LNCaP clone FGC (cell line): ENCODE measurements around the gene PPP3R1.
A peak's percentile ranks its signal among the peaks of the same experiment; 100 is the strongest.

Experiments
- DNase-seq: peaks from one replicate; pipeline ENCODE4 v3.0.0-alpha.2; 2011; ENCODE audit warnings: low read depth
- H3K4me3 ChIP-seq: 2 replicates; pipeline ENCODE4 v1.5.1; 2011; ENCODE audit warnings: mild to moderate bottlenecking, low read depth, low read length, control low read depth
- TF ChIP-seq, protein P1 (sequence below): IDR thresholded peaks from 2 replicates; pipeline ENCODE4 v1.5.1; 2012; ENCODE audit warnings: mild to moderate bottlenecking; ENCODE audit not compliant: control insufficient read depth, insufficient read depth; ENCODE audit errors: extremely low read depth

PPP3R1 gene

DNA sequence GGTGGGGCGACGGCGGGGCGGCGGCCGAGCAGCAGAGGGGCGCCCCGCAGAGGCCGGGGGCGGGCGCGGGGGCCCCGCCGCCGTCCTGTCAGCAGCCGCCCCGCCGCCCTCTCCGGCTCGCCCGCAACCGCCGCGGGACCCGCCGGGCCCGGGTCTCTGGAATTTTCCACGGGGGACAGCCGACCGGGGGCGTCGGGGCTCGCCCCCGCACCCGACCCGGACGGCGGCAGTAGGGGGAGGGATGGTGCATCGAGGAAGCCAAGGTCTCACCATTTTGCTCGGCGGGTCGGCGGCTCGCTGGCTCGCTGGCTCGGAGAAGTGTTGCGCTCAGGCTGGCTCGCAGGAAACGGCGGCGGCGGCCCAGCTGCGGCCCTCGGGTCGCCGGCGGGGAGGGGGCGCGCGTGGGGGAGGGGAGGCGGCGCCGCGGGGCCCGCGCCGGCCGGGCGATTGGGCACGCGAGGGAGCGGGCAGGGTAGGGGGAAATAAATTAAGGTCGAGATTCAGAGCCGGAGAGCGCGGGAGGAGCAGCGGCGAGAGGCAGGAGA is 405 bp downstream of the PPP3R1 start:
- no peak for DNase-seq

DNA sequence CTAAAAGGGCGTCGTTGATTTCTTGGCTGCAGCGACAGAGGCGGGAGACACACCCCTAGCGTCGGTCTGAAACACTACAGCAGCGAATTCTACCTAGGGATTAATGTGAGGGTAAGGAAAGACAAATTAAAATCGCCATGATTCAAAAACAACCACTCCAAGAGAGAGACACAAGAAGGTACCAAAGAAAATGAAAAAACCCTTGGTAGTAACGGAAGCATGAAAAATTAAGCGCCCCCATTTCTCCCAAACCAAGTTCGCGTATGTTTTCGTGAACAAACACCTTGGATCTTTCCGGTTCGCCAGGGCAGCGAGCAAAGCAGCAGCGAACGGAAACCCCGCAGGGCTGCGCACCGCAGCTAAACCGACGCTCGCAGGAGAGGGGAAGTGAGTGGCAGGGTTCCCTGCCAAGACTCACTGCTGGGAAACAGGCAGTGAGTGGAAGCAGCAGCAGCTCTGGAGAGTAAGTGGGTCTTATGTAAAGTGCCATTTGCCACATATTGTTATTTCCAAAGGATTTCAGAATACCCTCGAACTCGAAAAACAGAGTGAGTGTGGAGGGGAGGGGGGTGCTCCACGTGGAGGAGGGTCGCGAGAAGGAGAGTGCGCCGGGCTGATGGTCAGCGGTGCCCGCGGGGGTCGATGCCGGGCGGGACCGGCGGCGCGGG is 1.0 kb downstream of the PPP3R1 start:
- TF ChIP-seq, protein P1, sequence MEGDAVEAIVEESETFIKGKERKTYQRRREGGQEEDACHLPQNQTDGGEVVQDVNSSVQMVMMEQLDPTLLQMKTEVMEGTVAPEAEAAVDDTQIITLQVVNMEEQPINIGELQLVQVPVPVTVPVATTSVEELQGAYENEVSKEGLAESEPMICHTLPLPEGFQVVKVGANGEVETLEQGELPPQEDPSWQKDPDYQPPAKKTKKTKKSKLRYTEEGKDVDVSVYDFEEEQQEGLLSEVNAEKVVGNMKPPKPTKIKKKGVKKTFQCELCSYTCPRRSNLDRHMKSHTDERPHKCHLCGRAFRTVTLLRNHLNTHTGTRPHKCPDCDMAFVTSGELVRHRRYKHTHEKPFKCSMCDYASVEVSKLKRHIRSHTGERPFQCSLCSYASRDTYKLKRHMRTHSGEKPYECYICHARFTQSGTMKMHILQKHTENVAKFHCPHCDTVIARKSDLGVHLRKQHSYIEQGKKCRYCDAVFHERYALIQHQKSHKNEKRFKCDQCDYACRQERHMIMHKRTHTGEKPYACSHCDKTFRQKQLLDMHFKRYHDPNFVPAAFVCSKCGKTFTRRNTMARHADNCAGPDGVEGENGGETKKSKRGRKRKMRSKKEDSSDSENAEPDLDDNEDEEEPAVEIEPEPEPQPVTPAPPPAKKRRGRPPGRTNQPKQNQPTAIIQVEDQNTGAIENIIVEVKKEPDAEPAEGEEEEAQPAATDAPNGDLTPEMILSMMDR: peak; percentile 50
- DNase-seq: peak; percentile 15
- peak overlapping the region; percentile 78 for H3K4me3 ChIP-seq

More for the DNA sequence above, 405 bp downstream of the PPP3R1 start:
- peak overlapping the region; percentile 78 for H3K4me3 ChIP-seq
- TF ChIP-seq, protein P1: no peak

DNA sequence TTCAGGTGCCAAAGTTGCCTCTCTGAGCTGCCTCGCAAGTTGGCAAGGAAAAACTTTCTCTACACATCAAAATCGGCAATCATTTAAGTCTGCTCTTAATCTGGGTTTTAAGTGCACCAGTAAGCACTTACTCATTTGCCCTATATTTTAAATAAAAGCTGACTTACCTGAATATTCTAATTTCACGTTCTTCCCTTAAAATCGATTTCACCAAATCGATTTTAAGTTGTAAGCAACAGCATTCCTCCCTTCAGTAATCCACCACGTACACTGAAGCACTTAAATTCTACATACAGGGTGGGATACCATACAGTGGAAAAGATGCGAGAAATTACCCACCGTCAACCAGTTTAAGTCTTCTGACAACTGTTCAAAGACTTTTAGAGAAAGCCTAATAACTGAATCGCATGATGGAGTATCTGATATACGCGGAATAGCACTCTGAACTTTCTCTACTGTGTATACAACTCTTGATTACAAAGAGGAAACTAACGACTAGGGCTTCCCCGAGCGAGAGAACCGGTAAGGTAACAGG is 1.6 kb downstream of the PPP3R1 start:
- peak; percentile 78 for DNase-seq
- H3K4me3 ChIP-seq: peak overlapping the region; percentile 78
- TF ChIP-seq, protein P1: no peak

DNA sequence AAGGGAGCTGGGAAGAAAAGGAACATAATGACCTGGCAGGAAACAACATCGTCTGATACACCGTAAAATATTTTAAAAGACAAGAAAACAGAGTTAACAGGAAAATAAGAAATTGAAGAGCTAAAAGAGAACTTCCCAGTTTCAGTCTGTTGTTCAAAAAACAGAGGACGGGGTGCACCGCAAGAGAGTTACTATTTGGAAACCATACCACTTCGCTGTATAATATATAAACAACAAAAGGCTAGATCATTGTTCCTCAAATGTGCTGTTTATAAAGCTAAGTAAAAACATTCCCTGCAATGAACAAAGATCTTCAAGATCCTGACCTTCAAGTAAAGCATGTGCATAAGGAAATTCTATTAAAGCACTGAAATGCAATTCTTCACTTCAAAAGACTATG is 2.1 kb downstream of the PPP3R1 start:
- no peak for DNase-seq
- TF ChIP-seq, protein P1: no peak
- peak overlapping the region; percentile 78 for H3K4me3 ChIP-seq

DNA sequence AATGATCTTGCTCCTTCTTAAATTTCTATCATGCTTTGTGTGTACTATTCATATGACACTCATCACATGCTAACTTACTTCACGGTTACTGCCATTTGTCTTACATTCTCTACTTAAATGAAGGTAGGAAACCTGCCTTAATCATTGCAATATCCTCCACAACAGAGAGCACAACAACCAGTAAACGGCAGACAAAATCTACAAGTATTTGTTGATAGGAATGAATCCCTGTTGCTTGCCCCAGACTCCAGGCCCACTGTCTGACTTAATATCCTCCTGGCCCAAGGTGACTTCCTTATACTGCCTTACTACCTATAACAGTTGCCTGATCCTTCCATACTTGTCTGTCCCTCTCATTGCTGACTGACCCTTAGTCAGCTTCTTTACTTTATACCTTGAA is 3.5 kb downstream of the PPP3R1 start:
- TF ChIP-seq, protein P1: no peak
- no peak overlapping the region for H3K4me3 ChIP-seq
- no peak for DNase-seq

DNA sequence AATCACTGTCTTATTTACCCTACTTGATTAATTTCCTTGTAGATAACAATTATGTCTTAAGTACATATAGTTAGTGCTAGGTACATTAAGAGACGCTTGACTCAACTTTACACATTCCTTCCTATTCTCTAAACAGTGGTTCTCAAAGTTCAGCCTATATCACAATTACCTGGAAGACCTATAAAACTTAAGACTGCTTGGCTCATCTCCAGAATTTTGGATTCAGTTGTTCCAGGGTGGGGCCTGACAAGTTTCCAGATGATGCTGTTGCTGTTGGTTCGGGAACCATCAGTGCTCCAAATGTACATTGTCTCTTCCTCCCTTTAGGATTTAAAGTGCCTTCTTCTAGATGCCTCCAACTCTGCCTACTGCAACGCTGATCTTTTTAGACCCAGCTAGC is 4.0 kb downstream of the PPP3R1 start:
- DNase-seq: no peak
- H3K4me3 ChIP-seq: no peak overlapping the region
- TF ChIP-seq, protein P1: no peak

DNA sequence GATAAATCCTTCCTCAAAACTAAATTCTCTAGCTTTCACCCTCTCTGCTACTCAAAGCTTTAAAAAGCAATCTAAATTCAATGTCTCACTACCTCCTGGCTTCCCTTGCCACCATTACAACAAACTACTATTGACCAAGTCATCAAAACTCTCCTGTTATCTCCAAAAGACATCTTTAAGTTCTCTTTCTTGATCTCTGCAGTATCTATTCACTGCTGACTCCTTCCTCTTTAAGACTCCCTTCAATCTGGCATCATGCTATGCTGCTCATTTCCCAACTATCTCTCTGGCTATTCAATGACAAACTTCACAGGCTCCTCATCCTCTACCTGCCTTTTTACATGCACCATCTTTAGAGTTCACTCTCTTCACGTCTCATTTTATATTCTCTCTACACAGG is 5.9 kb downstream of the PPP3R1 start:
- H3K4me3 ChIP-seq: no peak overlapping the region
- no peak for DNase-seq

More for the DNA sequence above, 5.9 kb downstream of the PPP3R1 start:
- TF ChIP-seq, protein P1: no peak
